Measurements from ENCODE around the gene PSD.

Gene PSD

GRCh38 chr10:102419269-102420180, 940 bp upstream of the PSD start:
- peak; percentile 75 for DNase-seq (ENCODE audit: low spot score)

GRCh38 chr10:102416695-102417094, 1.9 kb downstream of the PSD start:
- DNase-seq (ENCODE audit: low spot score): no peak

GRCh38 chr10:102416283-102416682, 2.3 kb downstream of the PSD start:
- DNase-seq (ENCODE audit: low spot score): no peak

GRCh38 chr10:102414749-102415148, 3.8 kb downstream of the PSD start:
- no peak for DNase-seq (ENCODE audit: low spot score)

- peak; percentile 75 for DNase-seq (ENCODE audit: low spot score)
Observed at GRCh38 chr10:102413806-102414561, 4.6 kb downstream of the PSD start.

- no peak for DNase-seq (ENCODE audit: low spot score)
Observed at GRCh38 chr10:102413053-102413705, 5.4 kb downstream of the PSD start.

- no peak for DNase-seq (ENCODE audit: low spot score)
Observed at GRCh38 chr10:102412293-102412692, 6.3 kb downstream of the PSD start.

- no peak for DNase-seq (ENCODE audit: low spot score)
Observed at GRCh38 chr10:102411341-102412255, 7.0 kb downstream of the PSD start.

- no peak for DNase-seq (ENCODE audit: low spot score)
Observed at GRCh38 chr10:102410429-102411073, 8.0 kb downstream of the PSD start.

- no peak for DNase-seq (ENCODE audit: low spot score)
Observed at GRCh38 chr10:102409604-102410428, 8.8 kb downstream of the PSD start.

- DNase-seq (ENCODE audit: low spot score): peak; percentile 68
Observed at GRCh38 chr10:102408728-102409603, 9.6 kb downstream of the PSD start.

GRCh38 chr10:102408131-102408727, 10.4 kb downstream of the PSD start:
- DNase-seq (ENCODE audit: low spot score): no peak

GRCh38 chr10:102407425-102408130, 11.0 kb downstream of the PSD start:
- no peak for DNase-seq (ENCODE audit: low spot score)

- no peak for DNase-seq (ENCODE audit: low spot score)
Observed at GRCh38 chr10:102406815-102407214, 11.8 kb downstream of the PSD start.

- no peak for DNase-seq (ENCODE audit: low spot score)
Observed at GRCh38 chr10:102405632-102406031, 13.0 kb downstream of the PSD start.

GRCh38 chr10:102405108-102405571, 13.4 kb downstream of the PSD start:
- DNase-seq (ENCODE audit: low spot score): no peak

- no peak for DNase-seq (ENCODE audit: low spot score)
Observed at GRCh38 chr10:102404361-102405107, 14.1 kb downstream of the PSD start.
